ENCODE measurements around the gene STK32A.

Gene STK32A

DNA sequence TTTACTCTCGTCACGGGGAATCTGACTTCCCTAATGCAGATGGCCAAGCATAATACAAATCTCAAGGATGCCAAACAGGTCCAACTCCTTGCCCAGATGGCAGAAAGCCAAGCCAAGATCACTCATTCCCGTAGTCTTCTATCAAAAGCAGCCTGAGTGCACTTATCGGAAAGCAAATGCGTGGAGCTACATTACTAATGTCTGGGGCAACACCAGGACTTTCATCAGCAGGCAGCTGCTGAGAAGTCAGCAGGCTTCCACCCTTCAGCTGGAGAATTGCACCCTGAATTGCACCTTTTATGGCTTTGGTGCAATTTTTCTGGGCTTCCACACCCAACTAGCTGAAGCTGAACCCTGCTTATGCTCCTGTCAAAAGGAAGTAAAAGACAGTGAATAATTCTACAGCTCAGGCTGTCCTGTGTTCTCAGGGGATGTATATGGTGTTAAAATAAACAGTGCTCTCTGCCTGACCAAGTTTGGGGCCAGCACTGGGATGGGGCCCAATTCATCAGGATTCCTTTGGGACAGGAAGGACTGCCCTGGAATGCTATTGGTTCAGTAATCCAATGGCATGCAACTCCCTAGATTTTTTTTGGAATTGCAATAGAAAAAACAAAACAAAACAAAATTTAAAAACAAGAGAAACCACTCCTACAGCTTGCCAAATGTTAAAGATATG is 182.4 kb downstream of the STK32A start:
- TF ChIP-seq POLR2A (IDR thresholded peaks at IDR 0.05; ENCODE audit: low read length) (no peak), GATA1 (IDR thresholded peaks at IDR 0.05; ENCODE audit: low read depth, low read length) (no peak)
- DNase-seq: no peak

DNA sequence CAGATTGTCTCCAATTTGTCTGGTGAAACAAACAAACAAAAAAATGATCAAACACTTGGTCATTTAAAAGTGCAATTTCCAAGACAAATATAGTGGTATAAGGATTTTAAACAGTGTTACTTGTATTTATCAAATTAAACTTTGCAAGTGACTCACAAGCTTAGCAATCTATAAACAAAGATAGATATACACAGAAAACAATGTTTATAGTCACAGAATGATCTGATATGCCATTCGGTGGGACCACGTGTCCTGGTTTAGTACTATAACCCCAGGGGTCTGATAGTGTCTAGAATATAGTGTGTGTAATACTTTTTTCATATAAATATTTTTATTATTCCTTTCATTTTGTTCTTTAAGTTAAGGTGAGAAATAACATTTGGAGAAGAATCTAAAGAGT is 183.8 kb downstream of the STK32A start:
- TF ChIP-seq POLR2A (IDR thresholded peaks at IDR 0.05; ENCODE audit: low read length) (no peak), GATA1 (IDR thresholded peaks at IDR 0.05; ENCODE audit: low read depth, low read length) (no peak)
- no peak for DNase-seq

DNA sequence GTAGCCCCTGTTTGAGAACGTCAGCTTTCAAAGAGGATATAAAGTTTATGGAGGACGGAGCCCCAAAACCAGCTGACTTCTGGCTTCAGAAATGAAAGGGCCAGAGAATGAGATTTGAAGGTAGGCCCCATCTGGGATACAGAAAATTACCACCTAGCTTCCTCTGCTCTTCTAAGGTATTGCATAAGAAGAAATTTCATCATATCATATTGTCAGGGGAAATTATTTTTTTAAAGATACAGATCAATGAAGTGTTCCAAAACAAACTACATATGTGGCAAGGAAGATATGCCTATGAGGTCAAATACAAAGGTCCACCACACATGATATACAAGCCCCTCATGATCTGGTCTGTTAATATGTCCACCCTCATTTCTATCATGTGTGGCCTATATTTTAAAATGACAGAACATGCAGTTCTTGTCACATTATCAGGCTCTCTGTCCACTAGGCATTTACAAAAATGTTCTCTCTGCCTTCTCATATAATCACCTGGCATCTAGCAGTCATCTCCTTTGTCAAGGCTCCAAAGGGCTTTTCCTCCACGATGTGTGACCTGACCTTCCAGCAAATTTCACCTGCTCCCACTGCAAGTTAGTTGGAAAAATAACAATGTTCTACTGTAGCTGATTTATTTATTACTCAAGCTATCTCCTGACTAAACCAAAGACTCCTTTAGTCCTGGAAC is 192.0 kb downstream of the STK32A start:
- TF ChIP-seq POLR2A (IDR thresholded peaks at IDR 0.05; ENCODE audit: low read length) (no peak), GATA1 (IDR thresholded peaks at IDR 0.05; ENCODE audit: low read depth, low read length) (no peak)

DNA sequence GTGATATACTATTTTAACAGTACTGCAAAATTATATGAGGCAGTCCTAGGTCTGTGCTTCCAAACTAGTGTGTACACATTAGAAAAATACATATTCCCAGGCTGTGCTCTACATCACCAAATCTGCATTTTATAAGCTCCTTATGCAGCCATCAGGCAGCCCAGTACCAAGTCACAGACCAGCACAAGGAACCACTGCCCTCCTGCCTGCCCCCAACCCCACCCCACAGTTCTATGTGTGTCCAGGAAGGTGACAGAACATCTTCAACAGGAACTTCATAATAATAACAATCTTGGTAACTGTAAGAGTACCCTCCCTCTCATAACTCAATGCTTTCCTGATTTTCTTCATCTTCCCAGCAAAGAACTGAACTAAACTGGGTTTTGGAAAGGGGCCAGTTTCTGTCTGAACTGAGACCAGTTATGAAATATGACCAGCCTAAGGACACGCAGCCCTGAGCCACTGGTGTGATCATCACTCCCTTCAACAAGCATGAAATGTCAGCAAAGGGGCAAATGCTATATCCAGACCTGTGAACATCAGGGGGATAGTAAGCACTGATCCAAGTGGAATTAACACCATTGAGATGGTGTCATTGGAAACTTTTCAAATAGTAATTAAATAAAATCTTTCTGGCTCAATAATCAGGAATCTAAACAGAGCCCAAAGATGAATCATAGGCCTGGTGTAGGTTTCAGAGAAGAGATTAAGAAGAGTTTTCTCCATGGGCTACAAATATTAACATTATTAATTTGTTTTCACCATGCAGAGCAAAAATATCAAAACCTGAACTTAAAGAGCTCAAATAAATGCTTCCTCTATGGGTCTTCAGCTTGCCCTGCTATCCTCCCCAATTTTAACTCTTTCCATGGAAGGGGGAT is 192.9 kb downstream of the STK32A start:
- DNase-seq: no peak
- TF ChIP-seq GATA1 (IDR thresholded peaks at IDR 0.05; ENCODE audit: low read depth, low read length) (no peak), POLR2A (IDR thresholded peaks at IDR 0.05; ENCODE audit: low read length) (no peak)

More for the DNA sequence above, 192.0 kb downstream of the STK32A start:
- no peak for DNase-seq

DNA sequence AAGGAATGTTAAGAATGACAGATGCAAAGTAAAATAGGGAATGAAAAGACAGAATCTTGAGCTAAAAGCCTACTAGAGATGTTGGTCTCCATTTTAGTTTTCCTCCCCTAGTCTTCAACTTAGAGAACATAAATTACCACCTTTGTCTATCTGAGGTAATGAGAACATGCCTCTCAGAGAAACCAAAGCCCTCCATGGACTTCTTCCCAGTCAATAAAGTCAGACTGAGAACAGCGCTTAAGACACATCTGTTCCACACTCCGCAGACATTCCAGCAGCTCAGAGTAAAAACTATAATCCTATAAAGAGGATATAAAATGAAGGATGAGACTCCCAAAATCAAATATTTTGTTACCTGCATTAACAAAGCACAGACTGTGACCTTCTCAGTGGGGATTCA is 195.8 kb downstream of the STK32A start:
- DNase-seq: no peak
- no peak for TF ChIP-seq POLR2A (IDR thresholded peaks at IDR 0.05; ENCODE audit: low read length)
- TF ChIP-seq GATA1 (IDR thresholded peaks at IDR 0.05; ENCODE audit: low read depth, low read length): no peak

DNA sequence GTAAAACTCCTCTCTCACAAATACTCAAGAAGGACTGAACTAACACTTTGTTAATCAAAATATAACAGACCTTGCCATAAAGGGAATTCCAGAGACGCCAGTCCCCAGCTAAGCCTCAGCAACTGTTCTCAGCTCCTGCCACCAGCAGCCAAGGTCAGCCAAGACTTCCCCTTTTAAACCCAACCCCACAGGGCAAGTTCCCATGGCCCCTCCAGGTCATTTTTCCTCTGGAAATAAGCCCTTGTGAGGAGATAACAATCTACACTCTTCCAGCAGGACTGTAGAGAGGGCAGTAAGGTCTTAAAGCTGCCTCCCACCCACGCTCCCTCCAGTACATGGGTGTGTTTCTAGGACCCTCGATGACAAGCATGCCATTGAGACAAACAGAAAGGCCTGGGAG is 196.8 kb downstream of the STK32A start:
- no peak for TF ChIP-seq POLR2A (IDR thresholded peaks at IDR 0.05; ENCODE audit: low read length)
- TF ChIP-seq GATA1 (IDR thresholded peaks at IDR 0.05; ENCODE audit: low read depth, low read length): no peak
- DNase-seq: no peak

DNA sequence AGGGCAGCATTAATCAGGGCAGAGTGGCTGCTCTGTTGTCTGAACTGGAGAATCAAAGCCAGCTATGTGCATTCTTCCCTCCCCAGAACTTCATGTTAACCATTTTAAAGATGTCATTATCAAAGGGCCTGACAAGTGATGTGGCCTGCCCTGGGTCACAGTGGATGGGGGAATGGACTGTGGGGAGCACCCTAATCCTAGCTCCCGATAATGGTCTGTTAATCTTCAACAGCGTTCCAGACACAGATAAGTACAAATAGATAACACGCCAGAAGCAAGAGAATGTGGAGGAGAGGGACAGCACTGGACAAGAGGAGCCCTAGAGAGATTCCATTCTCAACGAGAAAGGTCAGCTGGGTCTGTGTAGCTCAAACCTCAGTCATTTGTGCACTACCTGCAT is 197.5 kb downstream of the STK32A start:
- TF ChIP-seq GATA1 (IDR thresholded peaks at IDR 0.05; ENCODE audit: low read depth, low read length) (no peak), POLR2A (IDR thresholded peaks at IDR 0.05; ENCODE audit: low read length) (no peak)
- DNase-seq: no peak

DNA sequence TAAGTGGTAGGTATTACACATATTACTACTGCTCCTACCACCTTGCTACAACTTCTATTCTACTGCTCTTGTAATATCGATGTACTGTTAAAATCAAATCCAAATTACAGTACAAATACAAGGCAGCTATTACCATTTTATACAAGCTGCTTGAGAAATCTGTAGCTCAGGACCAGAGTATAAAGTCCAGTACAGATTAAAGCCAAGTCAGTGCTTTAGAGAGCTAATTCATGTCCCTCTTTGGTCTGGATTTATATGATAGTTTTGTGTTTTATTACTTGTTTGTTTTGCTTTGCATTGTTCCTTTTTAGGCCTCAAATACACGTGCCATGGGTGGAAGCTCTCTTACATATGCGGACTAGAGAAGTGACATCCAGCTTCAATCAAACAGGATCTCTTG is 199.2 kb downstream of the STK32A start:
- DNase-seq: no peak
- TF ChIP-seq GATA1 (IDR thresholded peaks at IDR 0.05; ENCODE audit: low read depth, low read length): no peak
- no peak for TF ChIP-seq POLR2A (IDR thresholded peaks at IDR 0.05; ENCODE audit: low read length)

DNA sequence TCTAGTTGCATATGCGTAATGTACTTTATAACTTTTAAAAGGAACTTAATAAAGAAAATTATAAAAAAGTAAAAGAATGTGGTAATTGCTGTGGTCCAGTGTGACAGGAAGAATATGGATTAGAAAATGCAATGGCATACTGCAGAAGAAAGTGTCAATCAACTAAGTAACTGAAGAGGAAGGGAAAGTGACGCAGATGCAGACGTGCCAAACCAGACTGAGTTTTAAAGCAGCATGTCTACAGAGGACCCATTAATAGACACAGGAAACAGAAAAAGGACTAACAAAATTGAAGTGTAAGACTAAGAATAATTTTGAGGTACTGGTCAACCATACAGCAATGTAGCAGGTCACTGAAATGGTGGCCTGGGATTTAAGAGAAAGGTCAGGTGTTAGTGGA is 201.8 kb downstream of the STK32A start:
- TF ChIP-seq POLR2A (IDR thresholded peaks at IDR 0.05; ENCODE audit: low read length) (no peak), GATA1 (IDR thresholded peaks at IDR 0.05; ENCODE audit: low read depth, low read length) (no peak)

DNA sequence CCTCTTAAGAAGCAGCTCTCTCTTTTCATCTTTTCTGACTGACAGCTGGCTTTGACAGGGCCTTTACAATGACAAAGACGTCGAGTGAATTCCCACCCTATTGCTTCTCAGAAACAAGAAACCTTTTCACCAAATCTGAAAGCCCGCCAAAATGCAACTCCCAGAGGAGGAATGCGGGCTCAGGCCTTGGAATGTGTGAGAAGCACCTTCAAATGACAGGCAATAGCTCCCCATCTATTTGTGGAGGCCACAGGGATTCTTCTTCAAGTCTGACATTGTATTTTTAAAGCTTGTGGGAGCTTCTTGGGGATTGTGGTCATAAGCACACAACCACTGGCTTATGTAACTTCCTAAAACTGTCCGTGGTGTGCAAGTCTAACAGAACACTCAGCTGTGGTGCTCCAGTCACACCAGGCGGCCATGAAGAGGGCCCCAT is 202.4 kb downstream of the STK32A start:
- no peak for DNase-seq
- TF ChIP-seq POLR2A (IDR thresholded peaks at IDR 0.05; ENCODE audit: low read length): no peak
- no peak for TF ChIP-seq GATA1 (IDR thresholded peaks at IDR 0.05; ENCODE audit: low read depth, low read length)

More for the DNA sequence above, 201.8 kb downstream of the STK32A start:
- no peak for DNase-seq

Data from erythroblast (primary cell).